ENCODE results near the gene BCL2.
"Not testable (repeated sequence)": the region's sequence is repeated elsewhere in the genome, so short reads cannot be mapped to it uniquely, and the experiment has no call there.

Gene BCL2

DNA sequence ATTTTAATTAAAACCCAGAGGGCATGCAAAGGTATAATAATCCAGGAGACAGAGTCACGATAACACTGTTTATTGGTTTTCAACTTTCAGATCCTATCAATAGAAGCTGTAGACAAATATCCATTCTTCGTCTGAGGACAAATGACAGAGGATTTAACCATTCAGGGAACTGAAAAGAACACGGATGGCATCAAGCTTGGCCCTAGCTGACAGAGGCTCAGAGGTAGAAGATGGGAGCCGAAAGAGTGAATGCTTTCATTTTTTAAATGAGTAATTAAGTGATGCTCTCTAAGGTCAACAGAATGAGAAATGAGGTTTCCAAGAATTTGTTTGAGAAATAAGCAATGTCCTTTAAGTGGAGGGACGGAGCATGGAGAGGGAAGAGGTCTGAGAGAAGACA lies 62.1 kb downstream of the BCL2 start:
- no peak for DNase-seq

DNA sequence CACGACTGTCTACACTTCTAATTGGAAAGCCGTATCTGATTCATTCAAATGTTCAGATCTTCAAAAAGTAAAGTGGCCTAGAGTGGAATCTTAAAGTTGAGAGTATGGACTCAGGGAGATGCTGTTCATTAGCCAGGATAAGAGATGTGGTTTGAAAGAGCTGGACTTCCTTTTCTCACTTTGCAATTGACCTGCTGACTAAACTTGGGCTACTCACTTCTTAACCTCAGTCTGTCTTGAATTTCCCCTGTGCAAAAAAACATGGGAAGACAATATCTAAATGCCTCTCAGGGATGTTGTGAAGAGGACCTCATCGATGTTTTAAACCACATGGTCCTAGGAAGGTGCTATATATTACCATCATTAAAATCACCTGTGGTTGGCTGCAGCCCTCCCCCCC lies 64.1 kb downstream of the BCL2 start:
- DNase-seq = no peak

DNA sequence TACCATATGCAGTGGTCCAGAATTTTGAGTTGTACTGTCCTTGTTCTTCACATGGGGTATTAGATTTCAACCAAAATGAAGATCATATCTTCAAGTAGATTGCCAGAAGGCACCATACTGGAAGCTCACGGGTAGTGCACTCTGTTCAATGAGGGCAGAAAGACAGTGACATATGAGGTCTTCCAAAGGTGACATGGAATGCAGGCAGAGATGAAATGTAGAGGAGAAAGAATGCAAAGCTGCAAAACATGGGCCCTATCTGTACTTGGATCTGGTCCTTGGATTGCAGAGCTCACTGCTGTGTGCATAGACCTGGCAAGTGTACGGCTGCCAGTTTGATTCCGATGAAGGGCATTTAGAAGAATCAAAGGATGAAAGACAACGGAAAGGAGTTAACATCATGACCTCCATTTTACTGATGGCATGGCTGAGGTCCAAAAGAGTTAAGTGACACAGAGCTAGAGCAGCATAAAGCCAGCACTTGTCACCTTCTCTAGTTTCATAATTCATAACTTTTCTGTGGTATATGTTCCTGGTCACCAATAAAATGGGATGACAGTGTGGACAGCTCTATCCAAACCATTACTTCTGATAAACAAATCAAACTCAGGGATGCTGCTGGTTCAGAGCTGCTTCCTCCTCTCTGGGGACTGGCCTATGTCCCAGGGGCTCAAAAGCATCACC lies 64.7 kb downstream of the BCL2 start:
- DNase-seq = no peak

DNA sequence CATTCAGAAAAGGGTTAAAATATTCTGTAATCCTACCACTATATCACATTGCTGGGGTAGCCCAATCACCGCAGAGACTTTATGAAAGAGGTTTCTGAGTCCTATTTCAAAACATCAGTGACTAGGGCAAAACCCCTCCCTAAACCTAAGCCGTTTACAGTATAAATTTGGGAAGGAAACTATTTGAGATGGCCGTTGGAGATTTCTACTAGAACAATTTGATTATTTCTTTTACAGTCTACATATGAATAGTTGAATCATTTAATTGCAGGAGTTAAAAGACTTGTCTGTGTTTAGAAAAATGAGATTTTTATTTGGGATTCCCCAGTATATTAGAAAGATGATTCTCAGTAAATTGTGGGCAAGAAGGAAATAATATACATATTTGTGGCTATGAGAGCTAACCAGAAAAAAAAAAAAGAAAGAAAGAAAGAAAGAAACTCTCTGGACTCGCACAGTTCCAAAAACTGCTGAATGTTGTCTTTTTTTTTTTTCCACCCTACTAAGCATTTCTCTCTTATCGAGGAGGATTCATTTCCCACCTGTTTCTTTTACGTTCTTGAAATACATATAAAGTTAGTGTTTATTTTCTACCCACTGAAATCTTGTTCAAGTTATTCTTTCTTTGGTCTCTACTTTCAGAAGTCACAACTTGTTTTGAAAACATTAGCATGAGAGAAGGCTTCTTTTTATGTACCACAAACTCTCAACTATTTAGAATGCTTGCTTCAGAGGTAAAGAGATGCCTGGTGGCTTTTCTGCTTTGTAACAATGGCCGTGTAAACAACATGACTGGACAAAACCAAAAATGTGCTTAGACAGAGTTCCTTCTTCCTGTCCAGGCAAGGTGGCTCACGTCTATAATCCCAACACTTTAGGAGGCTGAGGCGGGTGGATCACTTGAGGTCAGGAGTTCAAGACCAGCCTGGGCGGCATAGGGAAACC lies 65.9 kb downstream of the BCL2 start:
- DNase-seq = no peak

DNA sequence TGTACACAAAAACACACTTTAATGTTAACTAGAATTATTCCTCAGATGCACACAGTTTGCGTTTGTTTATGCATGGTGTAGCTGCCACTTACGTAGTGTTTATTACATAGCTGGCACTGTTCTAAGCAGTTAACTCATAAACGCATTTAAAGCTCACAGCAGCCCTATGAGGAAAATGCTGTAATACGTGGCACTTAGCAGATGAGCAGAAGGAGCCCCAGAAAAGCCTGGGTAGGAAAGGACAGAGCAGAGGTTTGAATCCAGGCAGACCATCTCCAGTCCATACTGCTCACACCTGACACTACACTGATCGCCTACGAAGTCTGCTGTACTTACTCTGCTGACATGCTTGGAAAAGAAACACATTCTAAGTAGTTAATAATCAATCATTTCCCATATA lies 66.6 kb downstream of the BCL2 start:
- DNase-seq = no peak

DNA sequence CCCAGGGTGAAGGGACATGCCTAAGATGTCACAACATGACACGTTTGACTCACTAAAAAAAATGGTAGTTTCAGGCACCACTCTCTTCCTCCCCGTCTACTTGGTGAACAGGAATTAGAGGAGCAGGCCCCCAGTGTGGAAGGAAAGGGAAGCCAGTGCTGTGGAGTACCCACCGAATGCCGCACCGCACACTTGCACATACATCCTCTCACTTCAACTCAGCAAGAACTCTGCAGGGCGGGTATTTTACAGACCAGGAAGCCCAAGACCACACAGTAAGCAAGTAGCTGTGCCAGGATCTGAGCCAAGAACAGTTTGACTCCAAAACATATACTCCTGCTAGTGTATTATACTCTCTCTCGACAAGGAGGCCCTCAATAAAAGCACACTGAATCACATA lies 69.8 kb downstream of the BCL2 start:
- DNase-seq = no peak

DNA sequence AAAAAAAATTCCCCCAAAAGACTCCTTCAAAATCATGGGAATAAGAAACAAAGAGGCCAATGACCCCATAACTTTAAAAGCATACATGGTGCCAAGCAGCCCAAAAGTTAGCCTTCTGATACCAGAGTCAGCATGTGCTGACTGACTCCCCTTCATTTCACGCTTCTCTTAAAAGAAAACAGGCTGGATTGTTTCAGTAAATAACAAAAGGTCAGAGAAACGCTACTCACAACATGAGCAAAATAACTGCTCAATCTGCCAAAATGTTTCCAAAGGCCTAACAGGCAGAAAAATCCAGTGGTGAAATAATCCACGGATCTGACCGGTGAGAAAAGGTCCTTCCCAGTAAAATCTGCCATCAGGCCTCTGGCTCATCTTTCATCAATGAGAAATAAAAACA lies 71.6 kb downstream of the BCL2 start:
- DNase-seq = no peak

DNA sequence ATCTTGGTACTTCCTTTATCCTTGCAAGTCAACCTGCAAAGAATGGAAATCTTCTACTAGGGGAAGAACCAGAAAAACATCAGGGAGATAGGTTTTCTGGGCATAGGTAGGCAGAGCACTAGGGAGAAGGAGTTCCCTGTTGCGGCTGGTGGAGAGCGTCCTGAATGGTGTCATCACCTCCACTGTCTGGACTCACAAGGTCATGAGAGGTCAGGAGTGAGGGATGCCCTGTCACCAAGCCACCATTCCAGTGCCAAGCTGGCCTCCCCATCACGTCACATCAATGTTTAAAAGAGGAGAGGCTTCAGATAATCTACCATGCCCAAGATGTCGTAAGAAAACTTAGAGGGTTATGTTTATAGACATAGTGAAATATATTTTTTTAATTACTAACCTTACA lies 72.1 kb downstream of the BCL2 start:
- no peak for DNase-seq

DNA sequence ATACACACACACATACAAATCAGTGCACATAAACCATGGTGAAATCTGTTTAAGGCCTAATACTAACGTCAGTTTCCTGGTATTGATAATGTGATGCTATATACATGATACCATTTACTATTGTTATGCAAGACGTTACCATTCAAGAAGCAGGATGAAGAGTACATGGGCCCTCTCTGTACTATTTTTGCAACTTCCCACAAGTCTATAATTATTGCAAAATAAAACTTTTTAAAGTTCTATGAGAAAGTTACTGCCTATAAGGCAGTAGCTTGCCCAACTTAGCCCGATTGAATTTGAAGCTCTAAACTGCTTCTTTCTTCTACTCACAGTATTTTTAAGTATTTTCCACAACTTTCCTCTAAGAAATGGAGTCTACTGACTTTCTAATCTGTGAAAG lies 74.0 kb downstream of the BCL2 start:
- DNase-seq = no peak

DNA sequence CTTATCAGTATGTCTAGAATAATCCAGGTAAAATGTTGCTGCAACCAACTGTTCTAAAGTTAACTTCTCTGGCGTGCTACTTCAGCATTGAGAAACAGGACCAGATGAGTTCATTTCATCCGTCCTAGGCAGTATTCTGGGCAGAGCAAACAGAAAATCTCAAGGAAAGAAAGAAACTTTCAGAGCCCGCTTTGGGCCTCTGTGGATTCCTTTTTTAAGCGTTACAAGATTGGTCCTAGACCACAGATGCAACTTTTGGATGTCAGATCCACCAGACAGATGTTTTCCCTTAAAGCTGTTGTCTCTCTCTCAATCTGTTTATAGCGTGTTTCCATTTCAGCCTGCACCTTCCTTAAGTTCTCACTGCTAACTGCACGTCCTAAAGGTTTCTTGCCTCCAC lies 75.0 kb downstream of the BCL2 start:
- DNase-seq = no peak

DNA sequence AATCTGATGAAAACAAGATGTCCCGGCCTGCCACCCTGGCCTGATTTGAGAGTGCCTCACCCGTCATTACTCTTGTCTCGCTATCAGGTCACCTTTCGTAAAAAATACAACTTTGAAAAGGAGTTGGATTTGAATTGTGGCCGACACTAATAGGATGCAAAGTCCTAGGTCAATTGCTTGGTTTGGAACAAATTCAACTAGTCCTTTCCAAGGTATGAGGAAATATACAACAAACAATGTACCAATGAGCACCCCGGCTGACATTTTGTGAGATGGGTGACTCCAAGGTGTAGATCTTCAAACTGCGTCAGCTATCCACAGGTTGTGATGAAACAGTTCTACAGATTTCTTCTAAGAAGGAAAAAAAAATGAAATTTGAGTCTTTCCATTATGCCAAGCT lies 77.8 kb downstream of the BCL2 start:
- DNase-seq = no peak

DNA sequence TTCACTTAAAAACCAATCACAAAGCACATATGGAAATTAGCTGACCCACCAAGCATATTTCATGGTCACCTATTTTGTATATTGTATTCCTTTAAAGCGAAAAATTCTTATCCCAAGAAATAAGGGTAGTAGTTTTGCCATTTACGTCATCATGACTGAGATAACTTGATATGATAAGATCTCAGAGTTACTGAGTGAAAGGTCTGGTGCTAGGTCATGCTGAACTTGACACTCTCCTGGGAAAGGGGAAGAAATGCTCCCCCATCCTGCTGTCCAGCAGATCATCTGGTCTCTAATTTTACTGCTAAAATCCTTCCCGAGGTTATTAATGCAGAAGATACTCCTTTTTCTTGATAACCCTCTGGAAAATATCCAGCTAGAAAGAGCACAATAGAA lies 78.3 kb downstream of the BCL2 start:
- DNase-seq = no peak

DNA sequence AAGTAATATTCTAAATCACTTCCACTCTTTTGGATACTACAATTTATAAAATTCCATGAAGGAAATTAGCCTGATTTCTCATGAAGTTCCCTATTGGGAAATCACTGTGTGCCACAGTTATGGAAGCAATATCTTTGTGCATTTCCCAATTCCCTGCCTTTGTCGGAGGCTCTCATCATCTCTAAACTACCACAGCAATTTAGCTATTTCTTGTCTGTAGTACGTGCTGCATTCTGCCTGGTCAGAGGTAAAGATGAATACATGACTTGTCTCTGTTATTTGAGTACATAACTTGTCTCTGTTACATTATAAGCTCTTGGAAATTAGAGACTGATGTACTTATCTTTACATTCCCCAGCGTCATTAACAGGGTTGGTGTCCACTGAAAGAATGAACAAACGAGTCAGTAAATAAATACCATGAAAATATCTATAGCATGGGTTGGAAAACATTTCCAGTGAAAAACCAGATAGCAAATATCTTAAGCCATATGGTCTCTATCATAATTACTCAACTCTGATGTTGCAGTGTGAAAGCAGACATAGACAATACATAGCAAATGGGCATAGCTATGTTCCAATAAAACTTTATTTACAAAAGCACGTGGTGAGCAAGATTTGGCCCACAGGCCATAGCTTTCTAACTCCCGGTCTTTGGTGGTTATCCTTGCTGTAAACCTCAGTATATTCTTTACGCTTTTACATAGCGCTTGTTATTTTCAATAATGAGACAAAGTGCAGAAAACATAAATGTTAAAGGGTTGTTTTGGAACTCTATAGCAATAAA lies 78.8 kb downstream of the BCL2 start:
- no peak for DNase-seq

DNA sequence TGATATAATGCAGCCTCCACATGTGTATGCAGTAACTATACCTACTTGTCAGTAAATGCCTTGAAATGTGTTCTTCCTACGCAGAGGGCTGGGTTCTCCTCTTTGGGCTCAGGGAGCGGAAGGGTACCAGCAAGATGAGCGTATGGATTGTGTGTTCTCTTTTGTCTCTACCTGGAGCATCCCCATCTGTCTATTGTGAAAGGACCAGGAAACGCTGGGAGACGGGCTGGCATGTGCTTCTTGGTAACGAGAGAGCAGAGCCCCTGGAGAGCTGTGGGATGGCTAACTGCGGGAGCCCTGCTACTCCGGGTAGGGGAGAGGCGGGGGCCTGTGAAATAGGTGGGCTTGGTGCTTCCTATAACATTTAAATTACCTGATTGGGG lies 80.9 kb downstream of the BCL2 start:
- no peak for DNase-seq

DNA sequence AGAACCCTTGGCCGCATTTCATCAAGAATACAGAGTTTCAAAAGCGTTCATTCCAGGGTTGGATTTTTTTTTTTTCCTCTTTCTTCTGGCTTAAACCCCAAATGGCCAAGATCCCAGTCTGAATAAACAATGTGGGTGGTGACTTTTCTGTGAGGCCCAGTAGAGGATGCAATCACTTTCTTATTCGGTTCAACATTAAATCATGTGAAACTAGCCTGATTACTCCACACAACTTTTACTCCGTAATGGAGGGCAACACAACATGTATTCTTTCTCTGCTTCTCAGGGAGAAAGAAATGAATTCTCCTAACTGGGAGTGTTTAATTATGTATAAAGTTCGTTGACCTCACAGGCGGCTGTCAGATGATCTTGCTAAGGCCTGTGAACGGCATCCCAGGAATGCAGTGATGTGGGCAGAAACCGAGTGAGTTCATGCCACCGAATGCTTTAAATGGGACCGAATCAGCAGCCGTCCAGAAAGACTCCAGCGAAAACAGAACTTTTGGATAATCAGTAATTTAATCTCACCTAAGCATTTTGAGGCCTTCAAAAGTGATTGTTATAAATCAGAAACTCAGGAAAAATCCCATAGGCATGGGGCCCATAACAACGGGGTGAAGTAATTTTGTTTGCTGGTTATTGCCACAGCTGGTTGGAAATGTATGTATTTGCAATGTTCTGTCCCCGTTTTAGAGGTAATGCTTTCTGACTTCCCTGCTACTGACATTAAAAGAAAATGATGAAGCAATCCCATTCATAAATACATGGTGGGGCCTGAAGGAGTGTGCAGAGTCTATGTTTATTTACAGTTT lies 81.5 kb downstream of the BCL2 start:
- no peak for DNase-seq

DNA sequence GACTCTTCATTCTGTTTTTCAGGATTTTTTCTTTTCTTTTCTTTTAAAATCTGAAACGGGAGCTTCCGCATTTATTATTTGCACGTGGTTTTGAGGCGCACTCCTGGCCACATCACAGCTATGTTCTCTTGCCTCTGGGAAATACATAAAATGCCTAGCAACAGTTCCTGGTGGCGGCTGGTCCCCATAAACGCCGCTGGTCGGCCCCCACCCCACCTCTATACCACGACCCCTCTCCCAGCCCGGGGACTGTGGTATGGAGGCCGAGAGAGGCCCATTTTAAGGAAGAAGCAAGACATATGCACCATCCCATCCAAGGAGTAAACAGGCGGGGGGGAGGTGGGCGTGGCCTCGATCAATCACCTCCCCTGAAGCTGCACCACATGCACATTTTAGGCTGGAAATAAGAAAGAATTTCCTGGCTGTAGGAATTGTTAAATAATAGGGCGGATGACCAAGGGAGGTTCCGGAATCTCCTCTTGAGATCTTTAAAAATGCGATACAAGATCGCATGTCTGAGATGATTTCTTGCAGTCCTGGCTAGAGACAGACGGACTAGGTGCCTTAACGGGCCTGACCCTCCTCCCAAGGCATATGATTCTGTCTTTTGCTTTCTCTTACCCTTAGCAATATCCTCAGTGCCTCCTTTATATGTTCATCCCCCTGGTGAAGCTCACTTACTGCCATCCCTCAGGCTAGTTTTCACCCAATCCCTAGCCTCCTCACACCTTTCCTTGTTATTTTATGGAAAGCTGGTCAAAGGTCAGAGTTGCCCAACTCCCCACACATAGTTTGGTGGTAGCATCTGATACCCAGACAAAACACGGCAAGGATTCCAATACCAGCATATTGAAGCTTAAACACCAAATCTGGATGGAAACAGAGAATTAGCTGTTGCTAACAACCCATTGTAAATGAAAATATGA lies 82.4 kb downstream of the BCL2 start:
- DNase-seq = no peak

DNA sequence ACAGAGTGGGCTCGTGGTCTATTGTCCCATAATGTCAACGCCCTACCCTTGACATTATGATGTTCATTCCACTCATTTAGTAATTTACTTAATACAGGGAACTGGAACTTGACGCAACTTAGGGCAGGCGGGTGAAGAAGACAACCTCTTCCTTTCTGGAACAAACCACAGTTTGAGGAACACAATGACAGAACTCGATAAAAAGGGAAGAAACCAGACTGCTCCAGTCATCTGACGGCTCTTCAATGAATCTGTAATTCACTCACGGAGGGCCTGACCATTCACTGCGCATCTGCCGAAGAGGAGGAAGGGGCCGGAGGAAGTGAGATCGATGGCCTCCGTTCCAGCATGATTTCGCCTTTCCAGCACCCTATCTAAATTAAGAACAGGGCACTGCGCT lies 83.2 kb downstream of the BCL2 start:
- DNase-seq = no peak

DNA sequence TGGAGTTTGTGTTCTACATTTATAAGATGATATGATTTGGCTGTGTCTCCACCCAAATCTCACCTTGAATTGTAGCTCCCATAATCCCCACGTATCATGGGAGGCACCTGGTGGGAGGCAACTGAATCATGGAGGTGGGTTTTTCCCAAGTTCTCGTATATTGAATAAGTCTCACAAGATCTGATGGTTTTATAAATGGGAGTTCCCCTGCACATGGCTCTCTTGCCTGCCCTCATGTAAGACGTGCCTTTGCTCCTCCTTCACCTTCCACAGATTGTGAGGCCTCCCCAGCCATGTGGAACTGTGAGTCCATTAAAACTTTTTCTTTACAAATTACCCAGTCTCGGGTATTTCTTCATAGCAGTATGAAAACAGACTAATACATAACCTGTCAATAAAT lies 83.6 kb downstream of the BCL2 start:
- DNase-seq = not testable (repeated sequence)

DNA sequence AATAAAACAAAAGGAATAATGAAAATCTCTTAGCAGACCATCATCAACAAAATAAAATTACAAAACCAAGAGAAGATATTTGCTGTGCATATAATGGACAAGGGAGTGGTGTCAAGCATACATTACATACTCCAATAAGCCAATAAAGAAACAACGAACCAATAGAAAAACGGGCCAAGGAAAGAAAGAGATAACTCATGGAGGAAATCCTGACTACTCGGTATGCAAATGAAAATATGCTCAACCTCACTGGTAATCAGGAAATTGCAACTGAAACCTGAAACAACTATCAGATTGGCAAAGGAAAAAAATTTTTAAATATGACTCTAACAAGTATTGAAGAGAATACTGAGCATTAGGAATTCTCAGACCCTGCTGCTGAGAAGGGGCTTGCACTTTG lies 84.7 kb downstream of the BCL2 start:
- no peak for DNase-seq

DNA sequence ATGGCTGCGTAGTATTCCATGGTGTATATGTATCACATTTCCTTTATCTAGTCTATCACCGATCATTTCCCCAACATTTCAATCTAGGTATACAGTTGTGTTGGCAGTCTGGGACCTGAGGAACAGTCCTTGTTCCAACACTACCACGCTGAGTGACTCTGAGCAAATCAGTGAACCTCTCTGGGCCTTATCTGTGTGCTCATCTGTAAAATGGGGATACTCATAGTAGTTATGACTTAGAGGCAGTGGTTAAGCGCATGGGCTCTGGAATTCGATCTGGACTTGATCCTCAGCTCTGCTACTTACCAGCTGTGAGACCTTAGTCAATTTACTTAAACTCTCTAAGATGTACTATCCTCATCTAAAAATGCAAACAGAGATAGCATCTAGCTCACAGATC lies 85.1 kb downstream of the BCL2 start:
- no peak for DNase-seq

DNA sequence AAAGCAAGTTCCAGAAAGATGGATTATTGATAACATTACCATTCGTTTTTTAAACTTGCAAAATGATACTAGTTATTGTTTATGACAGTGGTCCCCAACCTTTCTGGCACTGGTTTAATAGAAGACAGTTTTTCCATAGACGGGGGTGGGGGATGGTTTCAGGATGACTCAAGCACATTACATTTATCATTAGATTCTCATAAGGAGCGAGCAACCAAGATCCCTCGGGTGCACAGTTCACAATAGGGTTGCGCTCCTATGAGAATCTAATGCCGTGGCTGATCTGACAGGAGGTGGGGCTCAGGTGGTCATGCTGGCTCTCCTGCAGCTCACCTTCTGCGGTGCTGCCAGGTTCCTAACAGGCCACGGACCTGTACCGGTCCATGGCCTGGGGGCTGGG lies 86.2 kb downstream of the BCL2 start:
- DNase-seq = no peak

DNA sequence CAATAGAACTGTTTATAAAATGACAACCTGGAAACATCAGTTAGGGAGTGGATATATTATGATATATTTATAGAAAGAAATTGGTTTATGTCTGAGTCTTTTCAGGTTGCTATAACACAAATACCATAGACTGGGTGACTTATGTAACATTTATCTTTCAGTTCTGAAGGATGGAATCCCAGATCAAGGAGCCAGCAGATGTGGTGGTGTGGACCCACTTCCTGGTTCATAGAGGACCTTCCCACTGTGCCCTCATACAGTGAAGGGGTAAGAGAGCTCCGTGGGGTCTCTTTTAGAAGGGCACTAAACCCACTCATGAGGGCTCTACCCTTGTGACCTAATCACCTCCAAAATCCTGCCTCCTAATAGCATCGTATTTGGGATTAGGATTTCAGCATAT lies 86.7 kb downstream of the BCL2 start:
- DNase-seq = no peak

Measured in activated CD4-positive, CD25-positive, alpha-beta regulatory T cell treated with anti-CD3 and anti-CD28 coated beads, Interleukin-2, amount 50 U/mL, for 72 hours (primary cell).